Activated CD4-positive, alpha-beta T cell treated with anti-CD3 and anti-CD28 coated beads, Interleukin-2, amount 50 U/mL, for 16 hours (primary cell): ENCODE results near the gene MVK.

Source experiments
- DNase-seq: peaks from one replicate; pipeline ENCODE4 v3.0.0-alpha.2; 2020

MVK gene

DNA sequence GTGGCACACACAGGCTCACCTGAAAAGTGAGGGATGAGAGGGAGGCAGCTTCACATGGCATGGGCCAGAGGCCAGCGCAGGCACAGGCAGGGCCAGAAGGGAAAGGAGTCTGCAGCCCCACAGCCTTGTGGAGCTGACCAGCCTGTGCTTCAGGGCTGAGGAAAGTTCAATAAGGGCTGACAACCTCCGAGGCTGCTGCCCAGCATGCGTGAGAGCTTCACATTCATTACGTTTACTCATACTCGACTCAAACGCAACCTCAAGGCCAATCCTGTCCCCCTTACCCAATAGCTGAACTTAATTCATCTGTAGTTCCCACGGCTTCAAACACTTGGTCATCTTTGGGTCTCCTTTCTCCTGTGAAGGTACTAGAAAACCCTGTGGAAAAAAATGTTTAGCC is 5.1 kb upstream of the MVK start:
- DNase-seq: no peak

- DNase-seq: no peak
Observed at GRCh38 chr12:109571773-109572505, 1.7 kb upstream of the MVK start.

GRCh38 chr12:109572506-109572845 is 1.1 kb upstream of the MVK start:
- DNase-seq: no peak

DNA sequence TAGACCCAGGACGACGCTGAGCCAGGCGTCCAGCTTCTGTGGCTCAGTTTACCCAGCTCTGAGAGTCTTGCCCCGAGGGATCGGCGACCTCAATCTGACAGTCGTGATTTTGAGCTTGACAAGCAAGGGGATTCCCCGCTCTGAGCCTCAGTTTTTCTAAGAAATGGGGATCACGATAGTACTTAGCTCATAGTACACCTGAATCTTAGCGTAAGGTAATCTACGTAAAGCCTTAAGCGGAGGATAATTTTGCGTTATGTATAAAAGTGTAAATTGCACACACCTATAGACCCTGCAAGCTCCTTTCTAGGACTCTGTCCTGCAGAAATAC is 285 bp downstream of the MVK start:
- no peak for DNase-seq

DNA sequence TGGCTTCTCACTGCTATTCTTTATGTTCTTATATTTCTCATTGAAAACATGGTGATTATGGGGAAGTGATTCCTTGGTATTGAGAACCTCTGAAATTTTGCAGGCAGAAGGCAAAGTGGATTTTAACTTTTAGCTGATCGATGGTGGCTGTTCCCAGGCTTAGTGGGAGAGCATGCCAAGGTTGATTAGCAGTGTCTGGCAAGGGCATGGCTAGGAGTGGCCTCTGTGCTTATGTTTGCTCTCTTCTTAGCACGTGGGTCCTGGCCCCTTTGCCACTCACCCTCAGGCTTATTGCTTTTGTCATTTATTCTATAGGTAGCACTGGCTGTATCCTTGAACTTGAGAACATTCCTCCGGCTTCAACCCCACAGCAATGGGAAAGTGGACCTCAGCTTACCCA is 2.1 kb downstream of the MVK start:
- no peak for DNase-seq

GRCh38 chr12:109577311-109577710 is 3.7 kb downstream of the MVK start:
- DNase-seq: no peak

- no peak for DNase-seq
Observed at GRCh38 chr12:109578330-109578927, 4.8 kb downstream of the MVK start.

DNA sequence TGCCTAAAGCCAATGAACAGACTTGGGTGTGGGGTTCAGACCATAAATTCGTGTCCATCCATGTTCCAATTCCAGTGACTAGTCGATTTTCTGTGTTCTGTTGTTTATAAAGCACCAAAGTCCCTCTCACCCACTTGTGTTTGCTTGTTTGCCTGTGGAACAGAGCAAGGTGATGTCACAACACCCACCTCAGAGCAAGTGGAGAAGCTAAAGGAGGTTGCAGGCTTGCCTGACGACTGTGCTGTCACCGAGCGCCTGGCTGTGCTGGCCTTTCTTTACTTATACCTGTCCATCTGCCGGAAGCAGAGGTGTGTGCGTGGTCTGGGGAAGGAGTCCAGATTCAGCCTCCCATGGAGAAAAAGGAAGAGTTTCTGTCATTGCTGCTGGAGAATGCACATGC is 6.0 kb downstream of the MVK start:
- no peak for DNase-seq

DNA sequence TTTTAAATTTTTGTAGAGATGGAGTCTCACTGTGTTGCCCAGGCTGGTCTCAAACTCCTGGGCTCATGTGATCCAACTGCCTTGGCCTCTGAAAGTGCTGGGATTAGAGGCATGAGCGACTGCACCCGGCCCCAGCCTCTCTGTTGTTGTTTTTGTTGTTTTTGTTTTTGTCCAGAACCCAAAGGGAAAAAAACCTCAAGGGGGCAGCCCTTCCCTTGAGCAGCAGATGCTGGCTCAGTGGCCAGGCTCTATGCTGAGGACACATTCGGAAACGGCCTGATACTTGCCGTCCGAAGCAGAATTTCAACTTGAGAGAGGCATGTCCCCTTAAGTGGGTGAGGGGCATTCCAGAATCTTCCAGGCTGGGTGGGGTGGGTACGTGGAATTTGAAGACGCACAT is 6.7 kb downstream of the MVK start:
- no peak for DNase-seq

DNA sequence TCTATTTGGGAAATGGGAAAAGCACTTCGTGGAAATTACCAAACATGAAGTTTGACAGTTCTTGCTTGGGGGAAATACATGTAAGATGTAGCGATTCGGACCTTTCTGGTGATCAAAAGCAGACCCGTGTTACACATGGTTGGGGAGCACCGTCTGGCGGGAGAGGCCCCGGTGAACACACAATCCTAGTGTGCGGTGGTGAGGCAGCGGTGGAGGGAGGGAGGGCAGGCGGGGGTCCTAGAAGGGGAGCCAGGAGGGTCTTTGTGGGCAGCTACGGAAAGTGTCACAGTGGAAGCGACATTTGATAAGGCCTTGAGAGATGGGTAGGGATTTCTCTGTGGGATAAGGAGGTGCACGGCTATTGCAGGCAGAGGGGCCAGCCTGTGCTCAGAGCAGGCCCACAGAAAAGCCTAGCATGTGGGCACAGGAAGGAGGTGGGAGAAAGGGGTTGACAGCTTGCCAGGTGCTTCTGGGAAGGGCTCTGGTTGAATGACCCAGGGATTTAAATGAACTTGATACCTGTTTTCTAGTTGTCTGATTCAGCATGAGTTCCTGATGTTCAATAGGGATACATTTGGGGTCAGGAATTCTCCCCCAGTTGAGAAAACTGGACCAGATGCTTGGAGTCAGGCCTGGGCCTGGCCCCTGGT is 7.2 kb downstream of the MVK start:
- no peak for DNase-seq

DNA sequence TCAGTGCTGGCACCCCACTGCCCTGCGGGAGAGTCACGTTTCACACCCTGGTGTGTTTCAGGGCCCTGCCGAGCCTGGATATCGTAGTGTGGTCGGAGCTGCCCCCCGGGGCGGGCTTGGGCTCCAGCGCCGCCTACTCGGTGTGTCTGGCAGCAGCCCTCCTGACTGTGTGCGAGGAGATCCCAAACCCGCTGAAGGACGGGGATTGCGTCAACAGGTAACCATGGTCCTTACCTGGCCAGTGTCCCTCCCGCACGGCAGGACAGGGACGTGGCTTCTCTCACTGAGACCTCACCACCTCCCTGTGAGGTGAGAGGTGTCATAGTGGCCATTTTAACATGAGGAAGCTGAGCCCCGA is 7.7 kb downstream of the MVK start:
- no peak for DNase-seq

- DNase-seq: no peak
Observed at GRCh38 chr12:109581856-109582255, 8.3 kb downstream of the MVK start.

- no peak for DNase-seq
Observed at GRCh38 chr12:109582636-109583035, 9.0 kb downstream of the MVK start.

DNA sequence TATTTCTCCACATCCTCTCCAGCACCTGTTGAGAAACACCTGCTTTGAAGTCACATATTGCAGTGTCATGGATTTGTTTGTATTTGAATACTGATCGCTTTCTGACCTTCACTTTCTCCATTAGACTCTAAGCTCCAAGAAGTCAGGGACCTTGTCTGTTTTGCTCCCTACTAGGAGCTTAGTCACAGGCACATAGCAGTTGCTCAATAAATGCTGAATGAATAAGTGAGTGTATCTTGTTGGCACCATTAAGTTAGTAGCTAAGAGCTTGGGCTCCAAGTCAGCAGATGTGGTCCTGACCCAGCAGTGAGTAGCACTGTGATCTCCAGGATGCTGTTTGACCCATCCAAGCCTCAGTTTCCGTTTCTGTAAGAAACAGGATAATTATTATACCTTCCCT is 10.1 kb downstream of the MVK start:
- DNase-seq: no peak

DNA sequence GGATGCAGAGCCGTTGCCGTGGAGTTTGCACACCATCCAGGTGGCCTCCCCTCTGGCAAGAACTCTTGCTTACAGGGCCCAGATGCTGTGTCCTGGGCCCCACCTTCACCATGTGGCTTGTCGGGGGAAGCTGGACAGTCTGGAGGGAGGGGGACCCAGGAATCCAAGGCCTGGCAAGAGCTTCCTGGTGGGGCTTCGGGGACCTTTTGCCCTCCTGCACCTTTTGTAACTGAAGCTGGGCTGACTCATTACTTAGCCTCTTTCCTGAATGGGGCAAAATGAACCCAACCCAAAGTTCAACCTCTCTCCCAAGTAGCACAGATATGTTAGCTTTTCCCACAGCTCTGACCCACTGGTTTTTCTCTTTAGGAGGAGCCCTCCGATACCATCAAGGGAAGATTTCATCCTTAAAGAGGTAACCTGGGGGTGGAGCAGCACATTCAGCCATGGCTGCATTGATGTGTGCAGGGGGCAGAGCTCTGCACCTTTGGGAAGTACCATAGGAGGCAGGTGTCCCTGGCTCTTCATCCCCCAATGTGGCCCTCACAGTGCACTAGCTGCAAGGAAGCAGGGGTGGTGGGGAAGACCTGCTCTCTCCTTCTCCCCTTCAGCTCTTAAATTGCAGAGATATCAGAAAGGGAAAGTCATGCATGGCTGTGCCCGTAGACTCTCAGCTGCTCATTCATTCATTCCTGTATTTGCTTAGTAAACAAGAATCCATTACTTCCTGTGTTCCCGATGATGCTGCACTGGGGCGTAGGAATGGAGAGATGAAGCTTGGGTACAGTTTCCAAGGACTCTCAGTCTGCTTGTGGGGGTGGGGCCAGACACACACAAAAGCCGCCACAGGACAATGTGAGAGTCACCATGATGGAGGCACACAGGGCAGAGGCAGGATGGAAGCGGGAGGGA is 13.0 kb downstream of the MVK start:
- DNase-seq: no peak

GRCh38 chr12:109587921-109588320 is 14.3 kb downstream of the MVK start:
- no peak for DNase-seq

GRCh38 chr12:109588461-109589239 is 15.1 kb downstream of the MVK start:
- DNase-seq: no peak

DNA sequence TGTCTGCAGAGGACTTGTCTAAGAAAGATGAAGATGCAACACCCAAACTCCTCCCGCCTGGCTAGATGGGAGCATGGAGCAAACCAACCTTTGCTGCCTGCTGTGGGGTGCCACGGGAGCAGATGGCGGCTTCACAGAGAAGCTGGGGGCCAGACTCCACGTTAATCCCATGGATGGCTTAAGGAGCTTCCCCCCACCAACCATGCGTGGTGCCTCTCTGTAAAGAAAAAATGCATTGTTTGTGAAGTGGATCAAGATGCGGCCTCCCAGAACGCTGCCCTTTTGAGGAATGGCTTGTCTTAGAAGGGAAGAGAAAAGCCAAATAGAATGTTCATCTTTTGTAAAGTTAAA is 15.6 kb downstream of the MVK start:
- DNase-seq: no peak

DNA sequence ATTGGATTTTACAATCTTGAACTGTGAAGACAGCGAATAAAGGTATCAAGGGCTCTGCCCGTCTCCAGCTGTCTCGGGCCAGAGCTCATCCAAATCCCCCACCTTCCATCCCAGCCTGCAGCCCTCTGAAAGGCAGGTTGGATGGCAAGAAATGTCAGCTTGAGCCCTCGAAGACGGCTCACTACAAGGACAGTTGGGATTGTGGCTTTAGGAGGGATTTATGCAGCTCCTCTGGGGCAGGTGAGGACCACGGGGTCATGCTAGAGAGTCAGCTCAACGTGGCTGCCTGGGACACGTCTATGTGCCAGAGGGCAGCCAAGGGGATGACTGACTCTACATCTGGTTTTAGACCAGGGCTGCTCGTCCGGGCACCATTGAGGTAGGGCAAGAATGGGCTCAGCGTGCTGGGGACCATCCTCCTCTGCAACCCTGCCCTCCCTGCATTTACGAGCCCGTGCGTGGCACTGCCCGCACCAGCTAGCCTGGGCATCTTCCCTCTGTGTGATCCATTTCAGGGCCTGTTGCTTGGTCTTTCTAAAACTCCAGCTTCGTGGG is 16.2 kb downstream of the MVK start:
- DNase-seq: no peak

- DNase-seq: no peak
Observed at GRCh38 chr12:109590566-109590965, 17.0 kb downstream of the MVK start.

- DNase-seq: no peak
Observed at GRCh38 chr12:109591041-109591440, 17.4 kb downstream of the MVK start.

DNA sequence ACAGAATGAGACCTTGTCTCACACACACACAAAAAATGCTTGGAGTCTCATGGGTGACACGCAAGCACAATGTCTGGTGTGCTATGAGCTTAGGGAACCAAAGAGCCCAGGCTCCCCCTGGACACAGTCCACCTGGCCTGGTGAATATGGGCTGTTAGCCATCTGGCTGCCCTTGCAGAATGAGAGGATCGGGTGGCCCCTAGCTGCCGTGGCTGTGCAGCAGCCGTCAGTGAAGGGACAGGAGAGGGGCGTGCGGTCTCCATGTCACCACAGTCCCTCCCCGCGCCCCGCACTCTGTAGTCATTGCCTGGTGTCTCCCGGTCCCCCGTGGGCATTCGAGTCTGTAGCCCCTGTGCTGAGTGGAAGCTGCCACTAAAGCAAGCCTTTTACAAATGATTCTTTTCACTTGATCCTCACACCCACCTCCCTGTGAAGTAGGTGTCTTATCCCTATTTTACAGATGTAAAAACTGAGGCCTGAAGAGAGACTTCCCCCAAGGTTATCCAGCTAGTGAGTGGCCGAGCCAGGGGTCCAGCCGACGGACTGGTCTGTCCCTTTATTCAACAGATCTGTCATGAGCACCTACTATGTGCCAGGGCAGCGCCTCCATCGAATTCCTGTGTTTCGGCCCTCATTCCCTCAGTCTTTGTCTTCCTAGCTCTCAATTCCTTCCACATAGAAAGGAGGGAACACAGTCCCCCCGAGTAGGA is 18.8 kb downstream of the MVK start:
- no peak for DNase-seq
